ENCODE measurements around the gene POLR1A.

GRCh38 chr2:86052676-86053075, 53.0 kb downstream of the POLR1A start:
- TF ChIP-seq CTCF (IDR thresholded peaks at IDR 0.05) (no peak), POLR2A (IDR thresholded peaks at IDR 0.05) (no peak)
